ENCODE measurements around the gene GFER. TPM values are rescaled to one million over a fixed set of nuclear protein-coding genes. Genes with fewer than 3 reads are reported as not detected.
"Not testable (repeated sequence)": the region's sequence is repeated elsewhere in the genome, so short reads cannot be mapped to it uniquely, and the experiment has no call there.

The GFER gene
- total RNA-seq (18.4 TPM), polyA plus RNA-seq (10 to 100 TPM; 30.5 to 45.5 (median 36.5) TPM)

GRCh38 chr16:1983544-1984346, at the start of gene GFER:
Gene GFER, plus strand, starts transcription at chr16:1984193. Its CDS starts 26 bp downstream, at chr16:1984219.
- Histone ChIP-seq H3K27ac (ENCODE audit: insufficient read depth, low read length, poor library complexity, severe bottlenecking) (peak within 1 kb of the TSS; percentile 60), H3K4me1 (ENCODE audit: control insufficient read depth, insufficient read depth, low read length, poor library complexity, severe bottlenecking) (peaks cover 25% of the 10 kb centered on the region), H3K4me3 (ENCODE audit: low read depth, low read length) (peak within 1 kb of the TSS; percentile 55), H3K9me3 (ENCODE audit: control insufficient read depth in 2 of 2, low read length in 2 of 2) (no peaks in the 10 kb centered on the region), H3K27me3 (ENCODE audit: control insufficient read depth, insufficient read depth, low read length) (peaks cover 14% of the 10 kb centered on the region), H3K36me3 (ENCODE audit: control insufficient read depth, insufficient read depth, low read length) (no peaks in the 10 kb centered on the region)
- H3K9me3 Mint-ChIP-seq: peaks cover 0 to 2% (median 0%) of the 10 kb centered on the region in 7 donors
- peaks cover 0 to 23% (median 9%) of the 10 kb centered on the region in 4 donors for H3K4me1 Mint-ChIP-seq
- H3K4me3 Mint-ChIP-seq: peak within 1 kb of the TSS; percentile 80 to 92 (median 86)
- H3K27me3 Mint-ChIP-seq: peaks cover 38% of the 10 kb centered on the region
- ATAC-seq (ENCODE audit: low read depth in 2 of 2) (peak; percentile 71 to 76), DNase-seq (peak; percentile 53 to 69 (median 55))
- peak within 1 kb of the TSS in 2 of 3 donors; percentile 62 to 76 for H3K27ac Mint-ChIP-seq
- no peaks in the 10 kb centered on the region for H3K36me3 Mint-ChIP-seq

GRCh38 chr16:1936945-1937479, 47.0 kb upstream of the GFER start:
- Mint-ChIP-seq H3K27ac (no peak overlapping the region), H3K36me3 (peaks cover 5% of the 10 kb centered on the region), H3K4me3 (peak overlapping the region in 1 of 4 donors; percentile 27), H3K4me1 (peaks cover 0 to 9% (median under 1%) of the 10 kb centered on the region in 4 donors), H3K27me3 (no peaks in the 10 kb centered on the region), H3K9me3 (no peaks in the 10 kb centered on the region)
- peaks cover 7% of the 10 kb centered on the region for H3K4me1 ChIP-seq (ENCODE audit: control insufficient read depth, insufficient read depth, low read length, poor library complexity, severe bottlenecking)
- H3K9me3 ChIP-seq (ENCODE audit: control insufficient read depth in 2 of 2, low read length in 2 of 2): no peaks in the 10 kb centered on the region
- peaks cover 8% of the 10 kb centered on the region for H3K36me3 ChIP-seq (ENCODE audit: control insufficient read depth, insufficient read depth, low read length)
- no peak overlapping the region for H3K4me3 ChIP-seq (ENCODE audit: low read depth, low read length)
- ATAC-seq (ENCODE audit: low read depth in 2 of 2): no peak
- H3K27ac ChIP-seq (ENCODE audit: insufficient read depth, low read length, poor library complexity, severe bottlenecking): no peak overlapping the region
- no peak for DNase-seq
- no peaks in the 10 kb centered on the region for H3K27me3 ChIP-seq (ENCODE audit: control insufficient read depth, insufficient read depth, low read length)

- Histone ChIP-seq H3K27me3 (ENCODE audit: control insufficient read depth, insufficient read depth, low read length) (no peaks in the 10 kb centered on the region), H3K27ac (ENCODE audit: insufficient read depth, low read length, poor library complexity, severe bottlenecking) (no peak overlapping the region), H3K36me3 (ENCODE audit: control insufficient read depth, insufficient read depth, low read length) (peaks cover 8% of the 10 kb centered on the region), H3K9me3 (ENCODE audit: control insufficient read depth in 2 of 2, low read length in 2 of 2) (no peaks in the 10 kb centered on the region), H3K4me1 (ENCODE audit: control insufficient read depth, insufficient read depth, low read length, poor library complexity, severe bottlenecking) (peaks cover 17% of the 10 kb centered on the region), H3K4me3 (ENCODE audit: low read depth, low read length) (no peak overlapping the region)
- Mint-ChIP-seq H3K4me1 (peaks cover 0 to 19% (median 3%) of the 10 kb centered on the region in 4 donors), H3K27ac (no peak overlapping the region), H3K36me3 (peaks cover 5% of the 10 kb centered on the region), H3K27me3 (no peaks in the 10 kb centered on the region), H3K9me3 (no peaks in the 10 kb centered on the region), H3K4me3 (peak overlapping the region in 1 of 4 donors; percentile 38)
- ATAC-seq (ENCODE audit: low read depth in 2 of 2) (no peak), DNase-seq (no peak)
These were observed 45.7 kb upstream of the GFER start for GRCh38 chr16:1938316-1938715.

GRCh38 chr16:1938910-1939309, 45.1 kb upstream of the GFER start:
- DNase-seq (no peak), ATAC-seq (ENCODE audit: low read depth in 2 of 2) (no peak)
- H3K4me3 ChIP-seq (ENCODE audit: low read depth, low read length): no peak overlapping the region
- no peaks in the 10 kb centered on the region for H3K9me3 ChIP-seq (ENCODE audit: control insufficient read depth in 2 of 2, low read length in 2 of 2)
- Mint-ChIP-seq H3K4me3 (no peak overlapping the region), H3K27me3 (no peaks in the 10 kb centered on the region), H3K27ac (no peak overlapping the region), H3K36me3 (peaks cover 5% of the 10 kb centered on the region), H3K4me1 (peaks cover 0 to 25% (median 6%) of the 10 kb centered on the region in 4 donors), H3K9me3 (no peaks in the 10 kb centered on the region)
- H3K27me3 ChIP-seq (ENCODE audit: control insufficient read depth, insufficient read depth, low read length): no peaks in the 10 kb centered on the region
- peaks cover 8% of the 10 kb centered on the region for H3K36me3 ChIP-seq (ENCODE audit: control insufficient read depth, insufficient read depth, low read length)
- H3K27ac ChIP-seq (ENCODE audit: insufficient read depth, low read length, poor library complexity, severe bottlenecking): no peak overlapping the region
- peaks cover 23% of the 10 kb centered on the region for H3K4me1 ChIP-seq (ENCODE audit: control insufficient read depth, insufficient read depth, low read length, poor library complexity, severe bottlenecking)

GRCh38 chr16:1939833-1940232, 44.2 kb upstream of the GFER start:
- H3K27me3 ChIP-seq (ENCODE audit: control insufficient read depth, insufficient read depth, low read length); H3K36me3 ChIP-seq (ENCODE audit: control insufficient read depth, insufficient read depth, low read length); H3K27ac Mint-ChIP-seq; H3K27me3 Mint-ChIP-seq; H3K36me3 Mint-ChIP-seq; H3K27ac ChIP-seq (ENCODE audit: insufficient read depth, low read length, poor library complexity, severe bottlenecking); ATAC-seq (ENCODE audit: low read depth in 2 of 2); H3K9me3 ChIP-seq (ENCODE audit: control insufficient read depth in 2 of 2, low read length in 2 of 2); DNase-seq; H3K9me3 Mint-ChIP-seq; H3K4me3 ChIP-seq (ENCODE audit: low read depth, low read length): not testable (repeated sequence)
- H3K4me3 Mint-ChIP-seq: peak overlapping the region in 1 of 4 donors; percentile 10
- H3K4me1 ChIP-seq (ENCODE audit: control insufficient read depth, insufficient read depth, low read length, poor library complexity, severe bottlenecking): peaks cover 23% of the 10 kb centered on the region
- peaks cover 0 to 29% (median 9%) of the 10 kb centered on the region in 4 donors for H3K4me1 Mint-ChIP-seq

- H3K27ac ChIP-seq (ENCODE audit: insufficient read depth, low read length, poor library complexity, severe bottlenecking): no peak overlapping the region
- Mint-ChIP-seq H3K4me1 (peaks cover 0 to 29% (median 9%) of the 10 kb centered on the region in 4 donors), H3K36me3 (peaks cover 5% of the 10 kb centered on the region), H3K9me3 (no peaks in the 10 kb centered on the region), H3K4me3 (peak overlapping the region in 1 of 4 donors; percentile 63), H3K27me3 (no peaks in the 10 kb centered on the region), H3K27ac (no peak overlapping the region)
- H3K36me3 ChIP-seq (ENCODE audit: control insufficient read depth, insufficient read depth, low read length): peaks cover 8% of the 10 kb centered on the region
- H3K27me3 ChIP-seq (ENCODE audit: control insufficient read depth, insufficient read depth, low read length): no peaks in the 10 kb centered on the region
- DNase-seq: no peak
- peaks cover 23% of the 10 kb centered on the region for H3K4me1 ChIP-seq (ENCODE audit: control insufficient read depth, insufficient read depth, low read length, poor library complexity, severe bottlenecking)
- no peak for ATAC-seq (ENCODE audit: low read depth in 2 of 2)
- no peak overlapping the region for H3K4me3 ChIP-seq (ENCODE audit: low read depth, low read length)
- H3K9me3 ChIP-seq (ENCODE audit: control insufficient read depth in 2 of 2, low read length in 2 of 2): no peaks in the 10 kb centered on the region
These were observed 43.5 kb upstream of the GFER start for GRCh38 chr16:1940273-1941161.

- Mint-ChIP-seq H3K36me3 (peaks cover 5% of the 10 kb centered on the region), H3K4me3 (peak overlapping the region; percentile 85 to 90 (median 87)), H3K27ac (no peak overlapping the region), H3K4me1 (peaks cover 0 to 29% (median 9%) of the 10 kb centered on the region in 4 donors), H3K27me3 (no peaks in the 10 kb centered on the region), H3K9me3 (no peaks in the 10 kb centered on the region)
- H3K4me1 ChIP-seq (ENCODE audit: control insufficient read depth, insufficient read depth, low read length, poor library complexity, severe bottlenecking): peaks cover 23% of the 10 kb centered on the region
- ATAC-seq (ENCODE audit: low read depth in 2 of 2) (no peak), DNase-seq (no peak)
- H3K36me3 ChIP-seq (ENCODE audit: control insufficient read depth, insufficient read depth, low read length): peaks cover 8% of the 10 kb centered on the region
- no peak overlapping the region for H3K4me3 ChIP-seq (ENCODE audit: low read depth, low read length)
- no peaks in the 10 kb centered on the region for H3K9me3 ChIP-seq (ENCODE audit: control insufficient read depth in 2 of 2, low read length in 2 of 2)
- H3K27ac ChIP-seq (ENCODE audit: insufficient read depth, low read length, poor library complexity, severe bottlenecking): no peak overlapping the region
- H3K27me3 ChIP-seq (ENCODE audit: control insufficient read depth, insufficient read depth, low read length): no peaks in the 10 kb centered on the region
These were observed 42.6 kb upstream of the GFER start for GRCh38 chr16:1941162-1942046.

Data from CD4-positive, CD25-positive, alpha-beta regulatory T cell (primary cell).